ENCODE data around the gene EMILIN1. TPM values are rescaled to one million over a fixed set of nuclear protein-coding genes. Genes with fewer than 3 reads are reported as not detected.

Gene EMILIN1
- total and polyA plus RNA-seq, 2 donors (not counting 1 experiment from before 2014, with no cell fraction given) = 0.24 to 0.52 TPM

GRCh38 chr2:27115519-27115918, 37.1 kb downstream of the EMILIN1 start:
- intact Hi-C loops (cut with micrococcal nuclease) = no loop called here
- Histone ChIP-seq H2AFZ (ENCODE audit: insufficient read depth, low read depth, low read length, poor library complexity, severe bottlenecking) (no peak overlapping the region), H3K4me1 (ENCODE audit: control insufficient read depth in 2 of 2, insufficient read depth in 2 of 2, low read length in 2 of 2) (peaks cover 9 to 12% of the 10 kb centered on the region in 2 donors), H3K27me3 (replicated peaks in 1 of 4; ENCODE audit: control extremely low read depth in 1 of 4, control insufficient read depth in 3 of 4, insufficient read depth in 4 of 4, low read length in 3 of 4) (peaks cover 0 to 26% (median 12%) of the 10 kb centered on the region in 4 experiments), H3K4me2 (replicated peaks; ENCODE audit: low read depth, low read length, poor library complexity, severe bottlenecking) (no peak overlapping the region), H3K4me3 (ENCODE audit: control extremely low read depth in 1 of 5, extremely low read depth in 1 of 5, insufficient read depth in 1 of 5, low read depth in 2 of 5, low read length in 4 of 5) (no peak overlapping the region), H4K20me1 (ENCODE audit: control insufficient read depth, insufficient read depth, low read length, poor library complexity, severe bottlenecking) (no peaks in the 10 kb centered on the region), H3K9ac (ENCODE audit: low read length) (no peak overlapping the region), H3K27ac (ENCODE audit: low read length in 2 of 2) (no peak overlapping the region), H3K36me3 (replicated peaks in 1 of 2; ENCODE audit: control extremely low read depth in 1 of 2, control insufficient read depth in 1 of 2, extremely low read depth in 1 of 2, insufficient read depth in 2 of 2, low read length in 1 of 2) (no peaks in the 10 kb centered on the region), H3K79me2 (ENCODE audit: control insufficient read depth, insufficient read depth, low read length) (no peaks in the 10 kb centered on the region), H3K9me3 (ENCODE audit: control extremely low read depth in 1 of 3, control insufficient read depth in 2 of 3, insufficient read depth in 1 of 3, low read length in 2 of 3) (peaks cover 0 to 9% (median 0%) of the 10 kb centered on the region in 3 donors)
- no peak for ATAC-seq (ENCODE audit: low read depth)
- no peak for TF ChIP-seq CTCF (IDR thresholded peaks at IDR 0.05)
- TF ChIP-seq EZH2 (IDR thresholded peaks at IDR 0.05; ENCODE audit: borderline replicate concordance, insufficient read depth, low read depth, low read length, poor library complexity, severe bottlenecking) = no peak
- 90% methylated on average over 2 of the region's 2 CpGs for WGBS (ENCODE audit: insufficient coverage)
- H3K4me1 Mint-ChIP-seq = peaks cover 8% of the 10 kb centered on the region
- CTCF ChIA-PET = no interaction called here
- POLR2A ChIA-PET = interaction anchor here (0.7 kb wide), 1 partner anchor 118 kb away, joined by 6 read pairs; no protein-coding TSS in a partner anchor
- H3K27ac Mint-ChIP-seq = no peak overlapping the region
- no peak for DNase-seq
- no peaks in the 10 kb centered on the region for H3K9me3 Mint-ChIP-seq (ENCODE audit: insufficient read depth)
- H3K4me3 Mint-ChIP-seq = no peak overlapping the region
- peaks cover 23% of the 10 kb centered on the region for H3K27me3 Mint-ChIP-seq

DNA sequence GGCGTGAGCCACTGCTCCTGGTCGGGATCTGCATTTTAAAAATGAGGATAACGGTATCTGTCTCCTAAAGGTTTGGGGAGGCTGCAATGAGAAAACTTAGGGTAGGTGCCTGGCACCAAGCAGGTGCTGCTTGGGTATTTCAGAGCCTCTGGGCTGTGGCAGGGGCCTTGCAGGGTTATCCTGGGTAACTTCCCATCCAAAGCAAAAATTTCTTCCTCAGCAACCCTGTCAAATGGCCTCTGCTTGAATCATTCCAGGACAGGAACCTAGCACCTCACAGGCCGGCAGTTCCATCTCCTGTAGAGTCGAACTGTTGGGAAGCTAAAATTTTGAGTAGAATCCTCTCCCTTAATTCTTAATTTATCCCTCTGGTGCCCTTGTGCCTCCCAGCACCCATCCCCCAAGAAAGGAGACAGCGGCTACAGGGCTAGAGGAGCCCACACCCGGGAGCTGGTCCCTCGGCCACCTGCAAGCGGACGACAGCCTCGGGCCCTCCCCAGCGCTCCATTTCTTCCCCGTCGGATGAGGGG, 39.6 kb downstream of the EMILIN1 start:
- H4K20me1 ChIP-seq (ENCODE audit: control insufficient read depth, insufficient read depth, low read length, poor library complexity, severe bottlenecking) = no peaks in the 10 kb centered on the region
- no peak for DNase-seq
- peak overlapping the region in 1 of 5 experiments; percentile 50 for H3K4me3 ChIP-seq (ENCODE audit: control extremely low read depth in 1 of 5, extremely low read depth in 1 of 5, insufficient read depth in 1 of 5, low read depth in 2 of 5, low read length in 4 of 5)
- peaks cover 0 to 26% (median 12%) of the 10 kb centered on the region in 4 experiments for H3K27me3 ChIP-seq (replicated peaks in 1 of 4; ENCODE audit: control extremely low read depth in 1 of 4, control insufficient read depth in 3 of 4, insufficient read depth in 4 of 4, low read length in 3 of 4)
- no peaks in the 10 kb centered on the region for H3K79me2 ChIP-seq (ENCODE audit: control insufficient read depth, insufficient read depth, low read length)
- POLR2A ChIA-PET = no interaction called here
- no peak for ATAC-seq (ENCODE audit: low read depth)
- H3K9me3 ChIP-seq (ENCODE audit: control extremely low read depth in 1 of 3, control insufficient read depth in 2 of 3, insufficient read depth in 1 of 3, low read length in 2 of 3) = peaks cover 0 to 9% (median 0%) of the 10 kb centered on the region in 3 donors
- Mint-ChIP-seq H3K27ac (no peak overlapping the region), H3K9me3 (ENCODE audit: insufficient read depth) (no peaks in the 10 kb centered on the region), H3K4me3 (peak overlapping the region; percentile 23), H3K27me3 (peaks cover 38% of the 10 kb centered on the region), H3K4me1 (peaks cover 12% of the 10 kb centered on the region)
- H3K27ac ChIP-seq (ENCODE audit: low read length in 2 of 2) = no peak overlapping the region
- no peaks in the 10 kb centered on the region for H3K36me3 ChIP-seq (replicated peaks in 1 of 2; ENCODE audit: control extremely low read depth in 1 of 2, control insufficient read depth in 1 of 2, extremely low read depth in 1 of 2, insufficient read depth in 2 of 2, low read length in 1 of 2)
- CTCF ChIA-PET = no interaction called here
- H3K9ac ChIP-seq (ENCODE audit: low read length) = no peak overlapping the region
- H3K4me2 ChIP-seq (replicated peaks; ENCODE audit: low read depth, low read length, poor library complexity, severe bottlenecking) = peak overlapping the region; percentile 84
- H2AFZ ChIP-seq (ENCODE audit: insufficient read depth, low read depth, low read length, poor library complexity, severe bottlenecking) = peak overlapping the region; percentile 56
- 41% methylated on average over 13 of the region's 14 CpGs for WGBS (ENCODE audit: insufficient coverage)
- intact Hi-C loops (cut with micrococcal nuclease) = no loop called here
- H3K4me1 ChIP-seq (ENCODE audit: control insufficient read depth in 2 of 2, insufficient read depth in 2 of 2, low read length in 2 of 2) = peaks cover 12 to 16% of the 10 kb centered on the region in 2 donors
- TF ChIP-seq CTCF (IDR thresholded peaks at IDR 0.05) (no peak), EZH2 (IDR thresholded peaks at IDR 0.05; ENCODE audit: borderline replicate concordance, insufficient read depth, low read depth, low read length, poor library complexity, severe bottlenecking) (no peak)
